Uterus (tissue), 2 donors: ENCODE measurements around the gene USP7.

Experiments used
- CTCF ChIP-seq, 4 experiments: fragments of 200-600 bp in 2 of 4; fragments of 450-650 bp in 2 of 4; sonication (generic) in 2 of 4; IDR thresholded peaks; one replicate each; pipeline ENCODE4 v1.5.1; 2016 to 2019; ENCODE audit warnings: antibody characterized with exemption in 4 of 4, mild to moderate bottlenecking in 2 of 4, moderate library complexity in 1 of 4
- POLR2A ChIP-seq, 2 donors: fragments of 450-650 bp; IDR thresholded peaks; one replicate each; pipeline ENCODE4 v1.6.1; 2016; ENCODE audit warnings: antibody characterized with exemption in 2 of 2, mild to moderate bottlenecking in 1 of 2, moderate library complexity in 1 of 2

- no peak for TF ChIP-seq CTCF (IDR thresholded peaks at IDR 0.05)
- no peak for TF ChIP-seq POLR2A (IDR thresholded peaks at IDR 0.05)
These were observed 756 bp upstream of the USP7 start for GRCh38 chr16:8964462-8964861.
